ENCODE data around the gene ADAMTS18.

Gene ADAMTS18

GRCh38 chr16:77408607-77409006 is 26.2 kb downstream of the ADAMTS18 start:
- TF ChIP-seq, protein P1, sequence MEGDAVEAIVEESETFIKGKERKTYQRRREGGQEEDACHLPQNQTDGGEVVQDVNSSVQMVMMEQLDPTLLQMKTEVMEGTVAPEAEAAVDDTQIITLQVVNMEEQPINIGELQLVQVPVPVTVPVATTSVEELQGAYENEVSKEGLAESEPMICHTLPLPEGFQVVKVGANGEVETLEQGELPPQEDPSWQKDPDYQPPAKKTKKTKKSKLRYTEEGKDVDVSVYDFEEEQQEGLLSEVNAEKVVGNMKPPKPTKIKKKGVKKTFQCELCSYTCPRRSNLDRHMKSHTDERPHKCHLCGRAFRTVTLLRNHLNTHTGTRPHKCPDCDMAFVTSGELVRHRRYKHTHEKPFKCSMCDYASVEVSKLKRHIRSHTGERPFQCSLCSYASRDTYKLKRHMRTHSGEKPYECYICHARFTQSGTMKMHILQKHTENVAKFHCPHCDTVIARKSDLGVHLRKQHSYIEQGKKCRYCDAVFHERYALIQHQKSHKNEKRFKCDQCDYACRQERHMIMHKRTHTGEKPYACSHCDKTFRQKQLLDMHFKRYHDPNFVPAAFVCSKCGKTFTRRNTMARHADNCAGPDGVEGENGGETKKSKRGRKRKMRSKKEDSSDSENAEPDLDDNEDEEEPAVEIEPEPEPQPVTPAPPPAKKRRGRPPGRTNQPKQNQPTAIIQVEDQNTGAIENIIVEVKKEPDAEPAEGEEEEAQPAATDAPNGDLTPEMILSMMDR (IDR thresholded peaks at IDR 0.05; ENCODE audit: insufficient read depth, low read length), result no peak
- TF ChIP-seq, protein P2, sequence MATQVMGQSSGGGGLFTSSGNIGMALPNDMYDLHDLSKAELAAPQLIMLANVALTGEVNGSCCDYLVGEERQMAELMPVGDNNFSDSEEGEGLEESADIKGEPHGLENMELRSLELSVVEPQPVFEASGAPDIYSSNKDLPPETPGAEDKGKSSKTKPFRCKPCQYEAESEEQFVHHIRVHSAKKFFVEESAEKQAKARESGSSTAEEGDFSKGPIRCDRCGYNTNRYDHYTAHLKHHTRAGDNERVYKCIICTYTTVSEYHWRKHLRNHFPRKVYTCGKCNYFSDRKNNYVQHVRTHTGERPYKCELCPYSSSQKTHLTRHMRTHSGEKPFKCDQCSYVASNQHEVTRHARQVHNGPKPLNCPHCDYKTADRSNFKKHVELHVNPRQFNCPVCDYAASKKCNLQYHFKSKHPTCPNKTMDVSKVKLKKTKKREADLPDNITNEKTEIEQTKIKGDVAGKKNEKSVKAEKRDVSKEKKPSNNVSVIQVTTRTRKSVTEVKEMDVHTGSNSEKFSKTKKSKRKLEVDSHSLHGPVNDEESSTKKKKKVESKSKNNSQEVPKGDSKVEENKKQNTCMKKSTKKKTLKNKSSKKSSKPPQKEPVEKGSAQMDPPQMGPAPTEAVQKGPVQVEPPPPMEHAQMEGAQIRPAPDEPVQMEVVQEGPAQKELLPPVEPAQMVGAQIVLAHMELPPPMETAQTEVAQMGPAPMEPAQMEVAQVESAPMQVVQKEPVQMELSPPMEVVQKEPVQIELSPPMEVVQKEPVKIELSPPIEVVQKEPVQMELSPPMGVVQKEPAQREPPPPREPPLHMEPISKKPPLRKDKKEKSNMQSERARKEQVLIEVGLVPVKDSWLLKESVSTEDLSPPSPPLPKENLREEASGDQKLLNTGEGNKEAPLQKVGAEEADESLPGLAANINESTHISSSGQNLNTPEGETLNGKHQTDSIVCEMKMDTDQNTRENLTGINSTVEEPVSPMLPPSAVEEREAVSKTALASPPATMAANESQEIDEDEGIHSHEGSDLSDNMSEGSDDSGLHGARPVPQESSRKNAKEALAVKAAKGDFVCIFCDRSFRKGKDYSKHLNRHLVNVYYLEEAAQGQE (IDR thresholded peaks at IDR 0.05; ENCODE audit: insufficient replicate concordance, low read depth), result no peak
- TF ChIP-seq GABPA (IDR thresholded peaks at IDR 0.05; ENCODE audit: low read depth) (no peak), POLR2AphosphoS5 (IDR thresholded peaks at IDR 0.05; ENCODE audit: low read depth) (no peak), SPI1 (IDR thresholded peaks at IDR 0.05; ENCODE audit: borderline replicate concordance, low read depth) (no peak)
- Histone ChIP-seq H3K27ac (replicated peaks) (no peak overlapping the region), H3K4me3 (replicated peaks; ENCODE audit: insufficient read depth, low read length) (no peak overlapping the region), H3K27me3 (ENCODE audit: insufficient read depth, poor library complexity, severe bottlenecking) (no peaks in the 10 kb centered on the region)
- DNase-seq (ENCODE audit: low read depth in 1 of 2, low spot score in 1 of 2), result peak; percentile 3 to 27

GRCh38 chr16:77406680-77407079 is 28.2 kb downstream of the ADAMTS18 start:
- Histone ChIP-seq H3K27me3 (ENCODE audit: insufficient read depth, poor library complexity, severe bottlenecking) (no peaks in the 10 kb centered on the region), H3K27ac (replicated peaks) (no peak overlapping the region), H3K4me3 (replicated peaks; ENCODE audit: insufficient read depth, low read length) (no peak overlapping the region)
- DNase-seq (ENCODE audit: low read depth in 1 of 2, low spot score in 1 of 2), result no peak
- TF ChIP-seq POLR2AphosphoS5 (IDR thresholded peaks at IDR 0.05; ENCODE audit: low read depth) (no peak), SPI1 (IDR thresholded peaks at IDR 0.05; ENCODE audit: borderline replicate concordance, low read depth) (no peak), GABPA (IDR thresholded peaks at IDR 0.05; ENCODE audit: low read depth) (no peak)
- TF ChIP-seq, protein P1 (IDR thresholded peaks at IDR 0.05; ENCODE audit: insufficient read depth, low read length), result no peak
- TF ChIP-seq, protein P2 (IDR thresholded peaks at IDR 0.05; ENCODE audit: insufficient replicate concordance, low read depth), result no peak

- TF ChIP-seq SPI1 (IDR thresholded peaks at IDR 0.05; ENCODE audit: borderline replicate concordance, low read depth) (no peak), GABPA (IDR thresholded peaks at IDR 0.05; ENCODE audit: low read depth) (no peak), POLR2AphosphoS5 (IDR thresholded peaks at IDR 0.05; ENCODE audit: low read depth) (no peak)
- TF ChIP-seq, protein P2 (IDR thresholded peaks at IDR 0.05; ENCODE audit: insufficient replicate concordance, low read depth), result no peak
- H3K27me3 ChIP-seq (ENCODE audit: insufficient read depth, poor library complexity, severe bottlenecking), result no peaks in the 10 kb centered on the region
- no peak overlapping the region for H3K4me3 ChIP-seq (replicated peaks; ENCODE audit: insufficient read depth, low read length)
- H3K27ac ChIP-seq (replicated peaks), result no peak overlapping the region
- DNase-seq (ENCODE audit: low read depth in 1 of 2, low spot score in 1 of 2), result no peak
Observed at GRCh38 chr16:77404775-77405174, 30.1 kb downstream of the ADAMTS18 start.
